ENCODE data around the gene NCR3LG1. TPM values are rescaled to one million over a fixed set of nuclear protein-coding genes. Genes with fewer than 3 reads are reported as not detected.

The NCR3LG1 gene
- total and polyA plus RNA-seq, 4 donors = 0.94 to 5.8 (median 2.2) TPM

- no peak overlapping the region for H3K27ac ChIP-seq (ENCODE audit: low read depth in 1 of 2, low read length in 1 of 2)
- 88 to 92% methylated on average over 4 of the region's 4 CpGs for WGBS, 2 donors
- no peaks in the 10 kb centered on the region for H3K27me3 ChIP-seq (ENCODE audit: control insufficient read depth in 3 of 3, insufficient read depth in 3 of 3, low read length in 2 of 3)
- TF ChIP-seq, protein P1, sequence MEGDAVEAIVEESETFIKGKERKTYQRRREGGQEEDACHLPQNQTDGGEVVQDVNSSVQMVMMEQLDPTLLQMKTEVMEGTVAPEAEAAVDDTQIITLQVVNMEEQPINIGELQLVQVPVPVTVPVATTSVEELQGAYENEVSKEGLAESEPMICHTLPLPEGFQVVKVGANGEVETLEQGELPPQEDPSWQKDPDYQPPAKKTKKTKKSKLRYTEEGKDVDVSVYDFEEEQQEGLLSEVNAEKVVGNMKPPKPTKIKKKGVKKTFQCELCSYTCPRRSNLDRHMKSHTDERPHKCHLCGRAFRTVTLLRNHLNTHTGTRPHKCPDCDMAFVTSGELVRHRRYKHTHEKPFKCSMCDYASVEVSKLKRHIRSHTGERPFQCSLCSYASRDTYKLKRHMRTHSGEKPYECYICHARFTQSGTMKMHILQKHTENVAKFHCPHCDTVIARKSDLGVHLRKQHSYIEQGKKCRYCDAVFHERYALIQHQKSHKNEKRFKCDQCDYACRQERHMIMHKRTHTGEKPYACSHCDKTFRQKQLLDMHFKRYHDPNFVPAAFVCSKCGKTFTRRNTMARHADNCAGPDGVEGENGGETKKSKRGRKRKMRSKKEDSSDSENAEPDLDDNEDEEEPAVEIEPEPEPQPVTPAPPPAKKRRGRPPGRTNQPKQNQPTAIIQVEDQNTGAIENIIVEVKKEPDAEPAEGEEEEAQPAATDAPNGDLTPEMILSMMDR (IDR thresholded peaks at IDR 0.05; ENCODE audit: control extremely low read depth, extremely low read depth) = no peak
- H3K4me1 ChIP-seq (ENCODE audit: control insufficient read depth in 5 of 5, insufficient read depth in 5 of 5, low read length in 5 of 5) = no peaks in the 10 kb centered on the region
- no peak for DNase-seq
- H3K4me3 ChIP-seq = no peak overlapping the region
- H3K9ac ChIP-seq (ENCODE audit: insufficient read depth in 1 of 2, low read length in 2 of 2) = no peak overlapping the region
- H3K36me3 ChIP-seq (ENCODE audit: control insufficient read depth in 4 of 4, insufficient read depth in 4 of 4, low read length in 4 of 4) = peaks cover 6 to 21% (median 11%) of the 10 kb centered on the region in 4 donors
- no peaks in the 10 kb centered on the region for H3K9me3 ChIP-seq (ENCODE audit: control insufficient read depth in 4 of 4, insufficient read depth in 3 of 4, low read length in 3 of 4)
- no peak for ATAC-seq (ENCODE audit: insufficient read depth, low FRiP score)
Observed at GRCh38 chr11:17333799-17334586, 17.6 kb upstream of the NCR3LG1 start.

DNA sequence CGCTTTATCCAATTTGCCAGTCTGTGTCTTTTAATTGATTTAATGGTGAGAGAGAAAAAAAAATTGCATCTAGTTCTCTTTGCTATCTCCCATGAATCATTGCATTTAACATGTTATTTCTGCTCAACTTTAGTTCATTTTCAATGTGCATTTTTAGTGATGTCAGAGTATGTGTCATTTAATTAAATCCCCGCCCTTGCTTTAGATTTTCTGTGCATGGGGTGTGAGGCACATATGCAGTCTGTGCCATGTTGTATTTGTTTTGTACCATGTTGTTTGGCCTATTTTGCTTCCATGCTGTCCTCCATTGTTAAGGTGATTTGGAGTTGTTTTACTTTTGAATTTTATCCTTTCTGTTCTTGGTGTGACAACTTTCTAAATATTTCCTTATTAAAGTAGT is 8.3 kb upstream of the NCR3LG1 start:
- H3K36me3 ChIP-seq (ENCODE audit: control insufficient read depth in 4 of 4, insufficient read depth in 4 of 4, low read length in 4 of 4) = no peaks in the 10 kb centered on the region
- no peak for ATAC-seq (ENCODE audit: insufficient read depth, low FRiP score)
- no peaks in the 10 kb centered on the region for H3K9me3 ChIP-seq (ENCODE audit: control insufficient read depth in 4 of 4, insufficient read depth in 3 of 4, low read length in 3 of 4)
- H3K4me3 ChIP-seq = no peak overlapping the region
- TF ChIP-seq, protein P1 (IDR thresholded peaks at IDR 0.05; ENCODE audit: control extremely low read depth, extremely low read depth) = no peak
- DNase-seq = no peak
- no peak overlapping the region for H3K9ac ChIP-seq (ENCODE audit: insufficient read depth in 1 of 2, low read length in 2 of 2)
- no peak overlapping the region for H3K27ac ChIP-seq (ENCODE audit: low read depth in 1 of 2, low read length in 1 of 2)
- H3K4me1 ChIP-seq (ENCODE audit: control insufficient read depth in 5 of 5, insufficient read depth in 5 of 5, low read length in 5 of 5) = no peaks in the 10 kb centered on the region
- H3K27me3 ChIP-seq (ENCODE audit: control insufficient read depth in 3 of 3, insufficient read depth in 3 of 3, low read length in 2 of 3) = no peaks in the 10 kb centered on the region
- 97 to 99% methylated on average over 2 of the region's 2 CpGs for WGBS, 2 donors

DNA sequence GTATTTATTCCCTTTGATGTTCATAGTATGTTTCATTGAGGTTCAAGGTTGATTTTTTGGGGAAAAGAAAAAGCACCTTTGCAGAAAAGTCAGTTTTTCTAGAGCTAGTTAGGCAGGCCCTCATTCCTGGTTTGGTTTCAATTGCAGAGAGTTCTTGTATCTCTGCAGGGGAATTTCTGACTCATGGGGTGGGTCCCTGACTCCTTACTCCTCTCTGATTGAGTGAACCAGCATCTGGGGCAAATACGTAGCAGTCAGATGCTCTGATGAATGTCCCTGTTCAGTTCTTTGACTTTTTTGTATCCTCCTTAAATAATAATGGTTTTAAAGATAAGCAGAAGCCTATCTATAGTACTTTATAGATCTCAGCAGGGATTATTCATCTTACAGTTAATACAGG is 7.7 kb upstream of the NCR3LG1 start:
- ATAC-seq (ENCODE audit: insufficient read depth, low FRiP score) (no peak), DNase-seq (no peak)
- Histone ChIP-seq H3K9me3 (ENCODE audit: control insufficient read depth in 4 of 4, insufficient read depth in 3 of 4, low read length in 3 of 4) (no peaks in the 10 kb centered on the region), H3K36me3 (ENCODE audit: control insufficient read depth in 4 of 4, insufficient read depth in 4 of 4, low read length in 4 of 4) (no peaks in the 10 kb centered on the region), H3K9ac (ENCODE audit: insufficient read depth in 1 of 2, low read length in 2 of 2) (no peak overlapping the region), H3K4me3 (no peak overlapping the region), H3K4me1 (ENCODE audit: control insufficient read depth in 5 of 5, insufficient read depth in 5 of 5, low read length in 5 of 5) (no peaks in the 10 kb centered on the region), H3K27ac (ENCODE audit: low read depth in 1 of 2, low read length in 1 of 2) (no peak overlapping the region), H3K27me3 (ENCODE audit: control insufficient read depth in 3 of 3, insufficient read depth in 3 of 3, low read length in 2 of 3) (no peaks in the 10 kb centered on the region)
- TF ChIP-seq, protein P1 (IDR thresholded peaks at IDR 0.05; ENCODE audit: control extremely low read depth, extremely low read depth) = no peak
- WGBS, 2 donors = 95 to 98% methylated on average over 1 of the region's 1 CpG
